CD14-positive monocyte (primary cell): Measurements from ENCODE around the gene BYSL. TPM values are rescaled to one million over a fixed set of nuclear protein-coding genes. Genes with fewer than 3 reads are reported as not detected.

ENCODE experiments used
- DNase-seq, 3 donors: peaks; one replicate each; pipeline ENCODE4 v3.0.0-alpha.2; 2011 to 2022
- H2AFZ ChIP-seq: 2 replicates; pipeline ENCODE4 v1.6.0; 2012; ENCODE audit warnings: mild to moderate bottlenecking, low read depth, low read length, inconsistent platforms; ENCODE audit not compliant: insufficient read depth, poor library complexity, severe bottlenecking
- H3K27ac ChIP-seq, 2 donors: 1 replicate in 1 of 2; 2 replicates in 1 of 2; pipeline ENCODE4 v1.5.1; 2012 to 2013; ENCODE audit warnings: low read length in 2 of 2, control low read depth in 1 of 2, inconsistent platforms in 1 of 2, low read depth in 1 of 2, mild to moderate bottlenecking in 1 of 2
- H3K27me3 ChIP-seq, 2 donors: one replicate each; pipeline versions ENCODE4 v1.6.0 to v1.6.1; 2011 to 2013; ENCODE audit warnings: low read length in 2 of 2; ENCODE audit not compliant: control insufficient read depth in 2 of 2, insufficient read depth in 2 of 2
- H3K36me3 ChIP-seq, 2 donors: replicated peaks in 1 of 2; 1 replicate in 1 of 2; 2 replicates in 1 of 2; pipeline versions ENCODE4 v1.5.1 to v1.6.1; 2012 to 2013; ENCODE audit warnings: low read length in 2 of 2, control low read depth in 1 of 2, inconsistent platforms in 1 of 2, mild to moderate bottlenecking in 1 of 2; ENCODE audit not compliant: insufficient read depth in 2 of 2, control insufficient read depth in 1 of 2
- H3K4me1 ChIP-seq, 2 donors: 1 replicate in 1 of 2; 2 replicates in 1 of 2; pipeline versions ENCODE4 v1.5.1 to v1.6.1; 2012 to 2013; ENCODE audit warnings: low read length in 2 of 2, control low read depth in 1 of 2, inconsistent platforms in 1 of 2, mild to moderate bottlenecking in 1 of 2, moderate library complexity in 1 of 2; ENCODE audit not compliant: insufficient read depth in 2 of 2, control insufficient read depth in 1 of 2
- H3K4me2 ChIP-seq: replicated peaks from 2 replicates; pipeline ENCODE3; 2012; ENCODE audit warnings: low read length, moderate library complexity, mild to moderate bottlenecking; ENCODE audit not compliant: poor library complexity, severe bottlenecking; ENCODE audit errors: extremely low read depth
- H3K4me3 ChIP-seq, 3 experiments: fragments of 200-600 bp in 1 of 3; sonication (generic) in 1 of 3; replicated peaks in 1 of 3; 1 replicate in 2 of 3; 2 replicates in 1 of 3; pipeline ENCODE4 v1.5.1; 2011 to 2013; ENCODE audit warnings: low read length in 3 of 3, mild to moderate bottlenecking in 3 of 3, control low read depth in 2 of 3, low read depth in 2 of 3, inconsistent platforms in 1 of 3, moderate library complexity in 1 of 3
- H3K79me2 ChIP-seq: 2 replicates; pipeline ENCODE4 v1.6.0; 2012; ENCODE audit warnings: mild to moderate bottlenecking, control low read depth, inconsistent platforms, low read length, moderate library complexity; ENCODE audit not compliant: insufficient read depth
- H3K9ac ChIP-seq: 2 replicates; pipeline ENCODE4 v1.6.0; 2017; ENCODE audit warnings: low read length, mild to moderate bottlenecking; ENCODE audit not compliant: insufficient read depth, poor library complexity, severe bottlenecking
- H3K9me3 ChIP-seq, 2 donors: replicated peaks in 1 of 2; 1 replicate in 1 of 2; 2 replicates in 1 of 2; pipeline versions ENCODE4 v1.5.1 to v1.6.1; 2012 to 2013; ENCODE audit warnings: low read length in 2 of 2, control low read depth in 1 of 2; ENCODE audit not compliant: control insufficient read depth in 1 of 2, insufficient read depth in 1 of 2
- H4K20me1 ChIP-seq: 2 replicates; pipeline ENCODE4 v1.6.0; 2012; ENCODE audit warnings: mild to moderate bottlenecking, low read length, control low read depth, moderate library complexity; ENCODE audit not compliant: insufficient read depth
- H3K27ac Mint-ChIP-seq, 7 donors: one replicate each; pipeline ENCODE4 v1.8.0; 2020; ENCODE audit warnings: mild to moderate bottlenecking in 7 of 7, mixed read lengths in 7 of 7, moderate library complexity in 6 of 7, inconsistent platforms in 2 of 7
- H3K27me3 Mint-ChIP-seq, 3 donors: one replicate each; pipeline ENCODE4 v1.8.0; 2021 to 2022; ENCODE audit warnings: low read depth in 3 of 3, mild to moderate bottlenecking in 3 of 3, mixed read lengths in 3 of 3, moderate library complexity in 3 of 3, inconsistent platforms in 1 of 3
- H3K36me3 Mint-ChIP-seq, 2 donors: one replicate each; pipeline ENCODE4 v1.8.0; 2020; ENCODE audit warnings: mixed read lengths in 2 of 2, inconsistent platforms in 1 of 2, mild to moderate bottlenecking in 1 of 2
- H3K4me1 Mint-ChIP-seq: one replicate; pipeline ENCODE4 v1.8.0; 2020; ENCODE audit warnings: mild to moderate bottlenecking, mixed read lengths
- H3K4me3 Mint-ChIP-seq, 2 donors: one replicate each; pipeline ENCODE4 v1.8.0; 2020; ENCODE audit warnings: mild to moderate bottlenecking in 2 of 2, mixed read lengths in 2 of 2, moderate library complexity in 1 of 2
- H3K9me3 Mint-ChIP-seq, 7 donors: one replicate each; pipeline ENCODE4 v1.8.0; 2020 to 2022; ENCODE audit warnings: mixed read lengths in 7 of 7, mild to moderate bottlenecking in 6 of 7, moderate library complexity in 6 of 7, inconsistent platforms in 2 of 7
- WGBS: methylation state at CpG from one replicate; pipeline ENCODE4 v1.1.5; 2013; ENCODE audit warnings: missing lambda C conversion rate; ENCODE audit not compliant: insufficient coverage; 5-methylcytosine and 5-hydroxymethylcytosine counted together
- intact Hi-C, 2 donors: fragments of 100-400 bp; cut with micrococcal nuclease; formaldehyde crosslinking; loops; one replicate each; pipeline versions ENCODE4 v1.15.0 to v1.15.1; 2023
- polyA plus RNA-seq, 3 donors: library from polyadenylated mRNA; depleted of rRNA in 1 of 3; unstranded in 2 of 3; stranded (reverse) in 1 of 3; fragments of 300-500 nt in 2 of 3; fragments of >200 nt in 1 of 3; fragmentation: Illumina TruSeq in 2 of 3; gene quantifications; 1 replicate in 2 of 3; 2 replicates in 1 of 3; pipeline ENCODE4 v1.2.3, GENCODE V29; 2012 to 2021
- TF ChIP-seq, protein P1 (sequence below): fragments of 200-600 bp; IDR thresholded peaks from one replicate; pipeline ENCODE4 v1.8.0; 2022; ENCODE audit warnings: antibody characterized with exemption, mild to moderate bottlenecking

Gene BYSL
- polyA plus RNA-seq, 3 donors: 2.7 to 4.2 (median 3.9) TPM

GRCh38 chr6:41921712-41921998, 356 bp downstream of the BYSL start:
- Histone ChIP-seq H3K27ac (peak overlapping the region; percentile 90 to 92), H3K27me3 (no peaks in the 10 kb centered on the region), H3K4me1 (peaks cover 28 to 42% of the 10 kb centered on the region in 2 donors), H2AFZ (peak overlapping the region; percentile 99), H3K4me3 (peak overlapping the region; percentile 78 to 91 (median 81)), H3K9ac (peak overlapping the region; percentile 77), H3K79me2 (peaks cover 71% of the 10 kb centered on the region), H3K36me3 (peaks cover 0 to 20% of the 10 kb centered on the region in 2 donors), H3K4me2 (peak overlapping the region; percentile 99), H3K9me3 (no peaks in the 10 kb centered on the region), H4K20me1 (peaks cover 7% of the 10 kb centered on the region)
- peak overlapping the region; percentile 98 to 100 for H3K4me3 Mint-ChIP-seq
- H3K27me3 Mint-ChIP-seq: peaks cover 0 to 6% (median 1%) of the 10 kb centered on the region in 3 donors
- under 1% methylated on average over 16 of the region's 20 CpGs for WGBS
- H3K4me1 Mint-ChIP-seq: peaks cover 38% of the 10 kb centered on the region
- H3K36me3 Mint-ChIP-seq: peaks cover 17 to 20% of the 10 kb centered on the region in 2 donors
- intact Hi-C loops: loop anchor here (2.0 to 5.0 kb wide), 4 partner anchors 19 to 135 kb away; partner anchors contain the start of genes TOMM6 (in 2 of the 2) and CCND3 (in 1 of the 2)
- no peak for DNase-seq
- H3K9me3 Mint-ChIP-seq: peaks cover 0 to 1% (median 0%) of the 10 kb centered on the region in 7 donors
- H3K27ac Mint-ChIP-seq: peak overlapping the region; percentile 98 to 100 (median 100)
- TF ChIP-seq, protein P1, sequence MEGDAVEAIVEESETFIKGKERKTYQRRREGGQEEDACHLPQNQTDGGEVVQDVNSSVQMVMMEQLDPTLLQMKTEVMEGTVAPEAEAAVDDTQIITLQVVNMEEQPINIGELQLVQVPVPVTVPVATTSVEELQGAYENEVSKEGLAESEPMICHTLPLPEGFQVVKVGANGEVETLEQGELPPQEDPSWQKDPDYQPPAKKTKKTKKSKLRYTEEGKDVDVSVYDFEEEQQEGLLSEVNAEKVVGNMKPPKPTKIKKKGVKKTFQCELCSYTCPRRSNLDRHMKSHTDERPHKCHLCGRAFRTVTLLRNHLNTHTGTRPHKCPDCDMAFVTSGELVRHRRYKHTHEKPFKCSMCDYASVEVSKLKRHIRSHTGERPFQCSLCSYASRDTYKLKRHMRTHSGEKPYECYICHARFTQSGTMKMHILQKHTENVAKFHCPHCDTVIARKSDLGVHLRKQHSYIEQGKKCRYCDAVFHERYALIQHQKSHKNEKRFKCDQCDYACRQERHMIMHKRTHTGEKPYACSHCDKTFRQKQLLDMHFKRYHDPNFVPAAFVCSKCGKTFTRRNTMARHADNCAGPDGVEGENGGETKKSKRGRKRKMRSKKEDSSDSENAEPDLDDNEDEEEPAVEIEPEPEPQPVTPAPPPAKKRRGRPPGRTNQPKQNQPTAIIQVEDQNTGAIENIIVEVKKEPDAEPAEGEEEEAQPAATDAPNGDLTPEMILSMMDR: no peak

DNA sequence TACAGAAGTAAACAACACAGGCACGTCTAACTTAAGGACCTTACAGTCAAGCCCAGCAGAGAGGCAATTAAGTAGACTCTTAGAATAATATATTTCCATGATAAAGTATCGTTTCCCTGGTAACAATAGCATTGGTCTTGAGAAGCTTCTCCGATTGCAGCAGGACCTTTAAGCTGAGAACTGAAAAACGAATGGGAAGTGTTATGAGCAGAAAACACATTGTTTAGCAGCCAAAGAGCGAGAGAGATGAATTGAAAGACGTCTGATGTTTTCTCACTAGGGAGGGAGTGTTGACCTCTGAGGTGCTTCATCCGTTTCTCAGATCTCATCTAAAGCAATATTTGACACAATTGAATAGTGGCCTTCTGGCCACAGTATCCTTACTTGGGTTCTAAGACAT, 855 bp downstream of the BYSL start:
- Histone ChIP-seq H2AFZ (peak overlapping the region; percentile 99), H3K4me1 (peaks cover 28 to 42% of the 10 kb centered on the region in 2 donors), H3K36me3 (peaks cover 2 to 21% of the 10 kb centered on the region in 2 donors), H4K20me1 (peaks cover 7% of the 10 kb centered on the region), H3K4me3 (peak overlapping the region; percentile 78 to 91 (median 81)), H3K27ac (peak overlapping the region in 1 of 2 donors; percentile 92), H3K9ac (peak overlapping the region; percentile 77), H3K79me2 (peaks cover 74% of the 10 kb centered on the region), H3K9me3 (no peaks in the 10 kb centered on the region), H3K27me3 (no peaks in the 10 kb centered on the region), H3K4me2 (peak overlapping the region; percentile 99)
- intact Hi-C loops: loop anchor here (5.0 kb wide), 2 partner anchors 125 to 135 kb away; partner anchors contain the start of gene TOMM6 (in 1 of the 2)
- no peak for DNase-seq
- Mint-ChIP-seq H3K9me3 (peaks cover 0 to 1% (median 0%) of the 10 kb centered on the region in 7 donors), H3K4me1 (peaks cover 38% of the 10 kb centered on the region), H3K4me3 (peak overlapping the region; percentile 98 to 100), H3K27ac (peak overlapping the region in 6 of 7 donors; percentile 98 to 100 (median 100)), H3K27me3 (peaks cover 0 to 6% (median 2%) of the 10 kb centered on the region in 3 donors), H3K36me3 (peaks cover 16% of the 10 kb centered on the region in 2 donors)
- TF ChIP-seq, protein P1: no peak
- WGBS: 0% methylated on average over 2 of the region's 7 CpGs
